Activated naive CD4-positive, alpha-beta T cell treated with anti-CD3 and anti-CD28 coated beads for 36 hours (primary cell): Measurements from ENCODE around the gene CSRNP3. TPM values are rescaled to one million over a fixed set of nuclear protein-coding genes. Genes with fewer than 3 reads are reported as not detected.

Experiments
- CTCF ChIA-PET: fragments of 350-600 bp; sonication (Branson Sonifier 250); formaldehyde crosslinking; loops from one replicate; lab custom pipeline; 2021; ENCODE audit warnings: antibody characterized with exemption; lab: Charles Lee
- DNase-seq: peaks from one replicate; pipeline ENCODE4 v3.0.0-alpha.2; 2020
- H3K27ac Mint-ChIP-seq: one replicate; pipeline ENCODE4 v1.8.0; 2021; ENCODE audit warnings: mild to moderate bottlenecking, mixed read lengths
- H3K27me3 Mint-ChIP-seq: one replicate; pipeline ENCODE4 v1.8.0; 2021; ENCODE audit warnings: low read depth, mixed read lengths
- H3K36me3 Mint-ChIP-seq: one replicate; pipeline ENCODE4 v1.8.0; 2021; ENCODE audit warnings: low read depth, mixed read lengths
- H3K4me1 Mint-ChIP-seq: one replicate; pipeline ENCODE4 v1.8.0; 2021; ENCODE audit warnings: low read depth, mixed read lengths
- H3K4me3 Mint-ChIP-seq: one replicate; pipeline ENCODE4 v1.8.0; 2021; ENCODE audit warnings: mild to moderate bottlenecking, moderate library complexity, mixed read lengths
- H3K9me3 Mint-ChIP-seq: one replicate; pipeline ENCODE4 v1.8.0; 2021; ENCODE audit warnings: mixed read lengths
- intact Hi-C: fragments of 100-400 bp; cut with micrococcal nuclease; formaldehyde crosslinking; loops from one replicate; pipeline ENCODE4 v1.15.1; 2023
- total RNA-seq, 2 experiments: library from RNA; stranded (reverse); gene quantifications; one replicate each; pipeline ENCODE4 v1.2.3, GENCODE V29; 2021

CSRNP3 gene
- total RNA-seq, 2 experiments from 2014 or later = not detected

- H3K4me1 Mint-ChIP-seq = no peaks in the 10 kb centered on the region
- no peak for DNase-seq
- CTCF ChIA-PET = no interaction called here
- no peak overlapping the region for H3K27ac Mint-ChIP-seq
- H3K4me3 Mint-ChIP-seq = no peak overlapping the region
- intact Hi-C loops = no loop called here
- no peaks in the 10 kb centered on the region for H3K27me3 Mint-ChIP-seq
- H3K9me3 Mint-ChIP-seq = no peaks in the 10 kb centered on the region
- H3K36me3 Mint-ChIP-seq = no peaks in the 10 kb centered on the region
Measured at GRCh38 chr2:165522719-165523118, 53.2 kb downstream of the CSRNP3 start.

- no peaks in the 10 kb centered on the region for H3K4me1 Mint-ChIP-seq
- no peaks in the 10 kb centered on the region for H3K9me3 Mint-ChIP-seq
- H3K27me3 Mint-ChIP-seq = no peaks in the 10 kb centered on the region
- H3K27ac Mint-ChIP-seq = no peak overlapping the region
- no peak overlapping the region for H3K4me3 Mint-ChIP-seq
- H3K36me3 Mint-ChIP-seq = no peaks in the 10 kb centered on the region
- DNase-seq = no peak
- intact Hi-C loops = no loop called here
- CTCF ChIA-PET = no interaction called here
Measured at GRCh38 chr2:165524720-165525119, 55.2 kb downstream of the CSRNP3 start.

- no peak overlapping the region for H3K27ac Mint-ChIP-seq
- no peak overlapping the region for H3K4me3 Mint-ChIP-seq
- peaks cover 2% of the 10 kb centered on the region for H3K27me3 Mint-ChIP-seq
- CTCF ChIA-PET = no interaction called here
- H3K36me3 Mint-ChIP-seq = no peaks in the 10 kb centered on the region
- intact Hi-C loops = no loop called here
- H3K9me3 Mint-ChIP-seq = no peaks in the 10 kb centered on the region
- H3K4me1 Mint-ChIP-seq = no peaks in the 10 kb centered on the region
- no peak for DNase-seq
Measured at GRCh38 chr2:165528691-165529090, 59.2 kb downstream of the CSRNP3 start.

- Mint-ChIP-seq H3K27ac (no peak overlapping the region), H3K36me3 (no peaks in the 10 kb centered on the region), H3K4me1 (no peaks in the 10 kb centered on the region), H3K9me3 (no peaks in the 10 kb centered on the region), H3K4me3 (no peak overlapping the region), H3K27me3 (peaks cover 2% of the 10 kb centered on the region)
- no peak for DNase-seq
- intact Hi-C loops = no loop called here
- CTCF ChIA-PET = no interaction called here
Measured at GRCh38 chr2:165529130-165529529, 59.6 kb downstream of the CSRNP3 start.

GRCh38 chr2:165533331-165533730 is 63.8 kb downstream of the CSRNP3 start:
- intact Hi-C loops = no loop called here
- Mint-ChIP-seq H3K4me3 (no peak overlapping the region), H3K27ac (no peak overlapping the region), H3K36me3 (no peaks in the 10 kb centered on the region), H3K9me3 (no peaks in the 10 kb centered on the region), H3K27me3 (peaks cover 2% of the 10 kb centered on the region), H3K4me1 (no peaks in the 10 kb centered on the region)
- no peak for DNase-seq
- CTCF ChIA-PET = no interaction called here

- no peaks in the 10 kb centered on the region for H3K9me3 Mint-ChIP-seq
- peaks cover 4% of the 10 kb centered on the region for H3K27me3 Mint-ChIP-seq
- no peak for DNase-seq
- H3K4me3 Mint-ChIP-seq = no peak overlapping the region
- CTCF ChIA-PET = no interaction called here
- no peak overlapping the region for H3K27ac Mint-ChIP-seq
- H3K4me1 Mint-ChIP-seq = no peaks in the 10 kb centered on the region
- intact Hi-C loops = no loop called here
- H3K36me3 Mint-ChIP-seq = no peaks in the 10 kb centered on the region
Measured at GRCh38 chr2:165535471-165535870, 66.0 kb downstream of the CSRNP3 start.

GRCh38 chr2:165536851-165537499 is 67.5 kb downstream of the CSRNP3 start:
- Mint-ChIP-seq H3K4me1 (no peaks in the 10 kb centered on the region), H3K4me3 (no peak overlapping the region), H3K36me3 (no peaks in the 10 kb centered on the region), H3K27ac (no peak overlapping the region), H3K9me3 (no peaks in the 10 kb centered on the region), H3K27me3 (peaks cover 4% of the 10 kb centered on the region)
- CTCF ChIA-PET = no interaction called here
- intact Hi-C loops = no loop called here
- DNase-seq = no peak

- no peak for DNase-seq
- CTCF ChIA-PET = no interaction called here
- intact Hi-C loops = no loop called here
- H3K4me1 Mint-ChIP-seq = no peaks in the 10 kb centered on the region
- H3K36me3 Mint-ChIP-seq = no peaks in the 10 kb centered on the region
- H3K27me3 Mint-ChIP-seq = peaks cover 3% of the 10 kb centered on the region
- no peaks in the 10 kb centered on the region for H3K9me3 Mint-ChIP-seq
- no peak overlapping the region for H3K27ac Mint-ChIP-seq
- no peak overlapping the region for H3K4me3 Mint-ChIP-seq
Measured at GRCh38 chr2:165539985-165540384, 70.5 kb downstream of the CSRNP3 start.

- H3K9me3 Mint-ChIP-seq = no peaks in the 10 kb centered on the region
- CTCF ChIA-PET = no interaction called here
- no peak for DNase-seq
- intact Hi-C loops = no loop called here
- H3K4me3 Mint-ChIP-seq = no peak overlapping the region
- H3K27ac Mint-ChIP-seq = no peak overlapping the region
- no peaks in the 10 kb centered on the region for H3K4me1 Mint-ChIP-seq
- no peaks in the 10 kb centered on the region for H3K36me3 Mint-ChIP-seq
- no peaks in the 10 kb centered on the region for H3K27me3 Mint-ChIP-seq
Measured at GRCh38 chr2:165544897-165545296, 75.4 kb downstream of the CSRNP3 start.

- H3K4me1 Mint-ChIP-seq = no peaks in the 10 kb centered on the region
- no peaks in the 10 kb centered on the region for H3K9me3 Mint-ChIP-seq
- no peaks in the 10 kb centered on the region for H3K36me3 Mint-ChIP-seq
- no peak overlapping the region for H3K4me3 Mint-ChIP-seq
- intact Hi-C loops = no loop called here
- H3K27ac Mint-ChIP-seq = no peak overlapping the region
- DNase-seq = no peak
- CTCF ChIA-PET = no interaction called here
- H3K27me3 Mint-ChIP-seq = no peaks in the 10 kb centered on the region
Measured at GRCh38 chr2:165547900-165548299, 78.4 kb downstream of the CSRNP3 start.

- CTCF ChIA-PET = interaction anchor here (1.1 kb wide), 1 partner anchor 325 kb away, joined by 5 read pairs; no protein-coding TSS in a partner anchor
- no peak overlapping the region for H3K27ac Mint-ChIP-seq
- H3K4me1 Mint-ChIP-seq = no peaks in the 10 kb centered on the region
- no peaks in the 10 kb centered on the region for H3K27me3 Mint-ChIP-seq
- DNase-seq = no peak
- intact Hi-C loops = no loop called here
- H3K4me3 Mint-ChIP-seq = no peak overlapping the region
- H3K9me3 Mint-ChIP-seq = no peaks in the 10 kb centered on the region
- H3K36me3 Mint-ChIP-seq = no peaks in the 10 kb centered on the region
Measured at GRCh38 chr2:165549619-165550018, 80.1 kb downstream of the CSRNP3 start.

GRCh38 chr2:165558832-165559231 is 89.3 kb downstream of the CSRNP3 start:
- H3K27ac Mint-ChIP-seq = no peak overlapping the region
- H3K36me3 Mint-ChIP-seq = no peaks in the 10 kb centered on the region
- no peaks in the 10 kb centered on the region for H3K4me1 Mint-ChIP-seq
- H3K27me3 Mint-ChIP-seq = peaks cover 2% of the 10 kb centered on the region
- no peak overlapping the region for H3K4me3 Mint-ChIP-seq
- intact Hi-C loops = loop anchor here (2.0 kb wide), 1 partner anchor 316 kb away; no protein-coding TSS in a partner anchor
- no peaks in the 10 kb centered on the region for H3K9me3 Mint-ChIP-seq
- CTCF ChIA-PET = interaction anchor here (0.7 kb wide), 1 partner anchor 314 kb away, joined by 3 read pairs; no protein-coding TSS in a partner anchor
- DNase-seq = no peak

- H3K9me3 Mint-ChIP-seq = no peaks in the 10 kb centered on the region
- DNase-seq = no peak
- no peaks in the 10 kb centered on the region for H3K4me1 Mint-ChIP-seq
- H3K4me3 Mint-ChIP-seq = no peak overlapping the region
- CTCF ChIA-PET = interaction anchor here (1.0 to 1.4 kb wide), 2 partner anchors 25 to 29 kb away, joined by 3 read pairs; no protein-coding TSS in a partner anchor
- peaks cover 2% of the 10 kb centered on the region for H3K27me3 Mint-ChIP-seq
- intact Hi-C loops = no loop called here
- H3K27ac Mint-ChIP-seq = no peak overlapping the region
- H3K36me3 Mint-ChIP-seq = no peaks in the 10 kb centered on the region
Measured at GRCh38 chr2:165560377-165560988, 91.0 kb downstream of the CSRNP3 start.
